Measurements from ENCODE around the gene ZNF396. TPM values are rescaled to one million over a fixed set of nuclear protein-coding genes. Genes with fewer than 3 reads are reported as not detected.

ZNF396 gene
- 5.8 TPM for total RNA-seq

DNA sequence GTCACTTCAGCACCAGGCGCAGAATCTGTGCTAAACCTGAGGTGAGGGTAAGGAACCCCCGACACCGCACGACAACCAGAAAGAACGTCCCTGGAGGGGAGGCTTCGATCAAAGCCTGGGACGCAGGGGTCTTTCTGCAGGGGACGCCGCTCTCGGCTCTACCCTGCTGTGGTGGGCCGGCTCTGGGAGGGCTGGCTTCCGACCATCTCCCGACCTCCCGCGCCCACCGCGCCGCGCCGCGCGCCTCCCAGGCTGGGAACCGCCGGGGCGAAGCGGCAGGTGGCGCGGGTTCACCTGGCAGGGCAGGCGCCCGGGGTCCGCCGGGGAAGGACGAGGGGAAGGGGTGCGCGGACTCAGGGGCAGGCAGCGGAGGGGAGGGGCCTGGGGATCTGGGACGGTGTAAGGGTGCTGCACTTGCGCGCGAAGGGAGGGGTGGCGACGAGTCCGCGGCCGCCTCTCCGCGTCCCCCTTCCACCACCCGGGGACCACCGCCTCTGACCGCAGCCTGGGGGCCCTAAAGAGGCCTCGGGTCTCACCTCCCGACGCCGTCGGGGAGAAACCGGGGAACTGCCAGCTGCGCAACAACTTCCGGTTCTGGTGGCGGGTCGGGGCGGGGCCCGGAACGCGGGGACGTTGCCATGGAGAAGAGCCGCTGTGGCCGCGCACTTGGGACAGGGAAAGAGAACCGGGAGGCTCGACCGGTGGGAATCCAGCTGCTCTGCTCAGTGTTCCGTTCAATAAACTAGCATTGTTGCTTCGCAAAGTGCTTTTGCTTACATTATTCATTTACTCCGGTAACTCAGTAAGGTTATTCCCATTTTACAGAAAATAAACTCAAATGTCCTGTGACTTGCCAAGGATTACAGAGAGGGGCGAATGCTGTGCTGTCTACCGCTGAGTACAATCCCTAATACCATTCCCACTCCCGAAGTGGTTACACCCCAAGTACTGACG, at the start of gene ZNF396:
ZNF396 (minus strand) TSS at position 596 of the 954 bp plus-strand sequence. CDS start 3,045 bp downstream, outside the sequence.

GRCh38 chr18:35343936-35344735, 33.0 kb downstream of the ZNF396 start, which contains the start of gene ZNF24:
TSS of gene ZNF24 (minus strand) at chr18:35344420. CDS start at chr18:35340650, 3,770 bp downstream.

Other genes starting within 250 kb of the ZNF396 start
- gene ZNF397, start 136.3 kb downstream of the ZNF396 start, total RNA-seq: 81.5 TPM
- gene ZSCAN30, start 87.1 kb downstream of the ZNF396 start, total RNA-seq: 42.3 TPM
- 121 TPM for gene ZNF24, start 32.9 kb downstream of the ZNF396 start, total RNA-seq
- 16.9 TPM for gene INO80C, start 120.6 kb upstream of the ZNF396 start, total RNA-seq
- 93.7 TPM for gene GALNT1, start 204.4 kb upstream of the ZNF396 start, total RNA-seq